GM19468 (cell line): ENCODE results near the gene SLC7A8.

Experiments
- ATAC-seq: cut with Tn5 transposase; IDR thresholded peaks from one replicate; pipeline ENCODE4 v1.9.1; 2021; ENCODE audit warnings: mild to moderate bottlenecking, moderate library complexity, moderate number of reproducible peaks; ENCODE audit not compliant: unreplicated experiment; ENCODE audit errors: extremely low read depth

The SLC7A8 gene

DNA sequence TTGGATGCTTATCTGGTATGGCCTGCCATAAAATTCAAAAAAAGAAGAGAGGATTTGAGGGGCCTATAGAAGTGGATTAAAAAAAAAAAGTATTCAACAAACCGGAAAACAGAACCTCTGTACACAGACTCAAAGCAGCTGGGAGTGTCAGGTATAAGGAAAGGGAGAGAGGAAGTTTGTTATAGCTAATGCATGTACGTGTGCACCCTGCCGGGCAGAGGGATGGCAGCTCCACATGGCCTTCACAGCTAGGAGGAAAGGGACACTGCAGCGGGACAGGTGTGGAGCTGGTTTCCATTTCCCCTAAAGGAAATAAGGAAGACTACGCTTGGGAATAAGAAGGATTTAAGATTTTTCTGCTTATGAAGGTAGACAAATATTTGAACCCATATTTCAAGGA is 21.5 kb downstream of the SLC7A8 start:
- ATAC-seq: no peak

- no peak for ATAC-seq
Measured at GRCh38 chr14:23160924-23161522, 22.4 kb downstream of the SLC7A8 start.

- no peak for ATAC-seq
Measured at GRCh38 chr14:23159532-23159931, 23.9 kb downstream of the SLC7A8 start.

- no peak for ATAC-seq
Measured at GRCh38 chr14:23158779-23159178, 24.7 kb downstream of the SLC7A8 start.

GRCh38 chr14:23154964-23155587 is 28.4 kb downstream of the SLC7A8 start:
- ATAC-seq: no peak

- ATAC-seq: no peak
Measured at GRCh38 chr14:23153851-23154796, 29.3 kb downstream of the SLC7A8 start.

GRCh38 chr14:23151342-23151741 is 32.1 kb downstream of the SLC7A8 start:
- no peak for ATAC-seq

GRCh38 chr14:23149745-23150144 is 33.7 kb downstream of the SLC7A8 start:
- no peak for ATAC-seq

DNA sequence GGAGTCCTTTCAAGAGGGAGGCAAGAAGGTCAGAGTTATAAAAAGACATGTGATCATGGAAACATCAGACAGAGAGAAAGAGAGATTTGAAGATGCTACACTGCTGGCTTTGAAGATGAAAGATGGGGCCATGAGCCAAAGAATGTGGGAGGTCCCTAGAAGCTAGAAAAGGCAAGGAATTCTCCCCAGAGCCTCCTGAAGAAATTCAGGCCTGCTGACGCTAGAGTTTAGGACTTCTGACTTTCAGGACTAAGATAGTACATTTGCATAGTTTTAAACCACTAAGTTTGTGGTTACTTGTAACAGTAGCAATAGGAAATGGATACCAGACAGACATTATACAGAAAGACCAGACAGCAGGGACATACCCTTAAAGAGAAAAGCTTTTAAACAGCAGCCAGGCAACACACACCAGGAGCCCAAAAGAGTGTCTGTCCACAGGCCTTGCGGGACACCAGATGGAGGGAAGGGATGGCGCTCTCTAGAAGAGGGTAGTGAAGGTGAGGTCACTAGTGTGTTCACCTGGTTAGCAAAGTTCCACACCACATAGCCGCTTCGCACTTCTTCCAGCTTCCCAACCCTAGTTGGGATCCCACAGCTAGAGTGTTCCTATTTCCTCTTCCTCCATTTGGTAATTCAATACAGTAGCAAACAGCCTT is 34.7 kb downstream of the SLC7A8 start:
- ATAC-seq: no peak

- no peak for ATAC-seq
Measured at GRCh38 chr14:23147676-23148075, 35.8 kb downstream of the SLC7A8 start.

- ATAC-seq: no peak
Measured at GRCh38 chr14:23146980-23147379, 36.5 kb downstream of the SLC7A8 start.

DNA sequence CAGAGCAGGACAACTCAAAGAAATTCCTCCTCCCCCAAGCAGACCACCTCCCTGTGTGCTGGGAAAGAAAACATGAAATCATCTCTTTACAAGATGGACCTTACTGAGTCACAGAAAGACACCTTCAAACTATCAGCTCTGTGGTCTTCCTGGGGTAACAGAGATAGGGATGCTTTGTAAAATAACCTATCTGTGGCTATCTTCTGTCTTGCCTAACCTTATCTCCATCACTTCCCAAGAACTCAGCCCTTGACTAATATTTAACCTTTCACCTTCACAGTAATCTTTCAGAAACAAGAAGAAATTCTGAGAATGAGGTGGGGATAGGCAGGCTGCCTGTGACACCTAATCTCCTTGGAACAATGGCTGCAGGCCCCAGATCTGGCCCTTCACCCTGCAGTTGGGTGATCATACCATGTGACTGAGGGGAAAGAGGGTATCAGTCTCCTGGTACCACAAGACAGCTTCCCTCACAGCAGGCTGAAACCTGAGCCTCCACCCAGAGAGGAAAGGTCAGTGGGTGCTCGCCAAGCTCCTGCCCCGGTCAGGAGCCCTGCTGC is 37.0 kb downstream of the SLC7A8 start:
- ATAC-seq: no peak

- no peak for ATAC-seq
Measured at GRCh38 chr14:23145794-23146350, 37.6 kb downstream of the SLC7A8 start.

- ATAC-seq: no peak
Measured at GRCh38 chr14:23143911-23144310, 39.5 kb downstream of the SLC7A8 start.

GRCh38 chr14:23142826-23143225 is 40.6 kb downstream of the SLC7A8 start:
- ATAC-seq: no peak

DNA sequence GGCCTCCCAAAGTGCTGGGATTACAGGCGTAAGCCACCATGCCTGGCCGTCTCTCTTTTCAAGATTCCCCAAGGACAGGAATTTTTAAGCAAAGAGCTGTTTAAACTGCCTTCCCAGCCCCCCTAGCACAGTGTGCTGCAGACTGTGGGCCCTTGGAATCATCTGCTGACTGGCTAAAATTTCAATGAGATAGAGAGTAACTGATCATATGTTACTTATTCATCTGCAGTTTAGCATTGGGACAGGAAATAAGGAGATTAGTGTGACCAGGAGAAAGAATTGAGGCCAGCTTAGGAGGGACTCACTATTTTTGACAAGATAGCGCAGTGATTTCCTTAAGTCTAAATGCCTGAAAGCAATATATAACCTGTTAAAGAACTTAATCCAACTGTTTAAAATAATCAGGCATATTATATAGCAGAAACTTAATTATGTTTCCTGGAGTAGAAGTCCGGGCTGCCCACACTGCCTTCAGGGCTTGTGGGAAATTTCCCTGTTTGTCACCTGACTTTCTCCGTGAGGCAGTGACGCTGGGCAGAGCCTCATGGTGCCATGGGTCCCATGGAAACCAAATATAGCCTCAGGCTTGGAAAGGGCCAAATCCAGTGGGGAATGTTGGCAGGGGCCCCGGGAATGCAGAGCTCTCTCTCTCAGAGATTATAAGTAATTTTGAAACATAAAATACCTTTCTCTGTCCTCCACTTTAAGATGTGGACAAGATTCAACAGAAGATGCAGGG is 41.6 kb downstream of the SLC7A8 start:
- no peak for ATAC-seq

DNA sequence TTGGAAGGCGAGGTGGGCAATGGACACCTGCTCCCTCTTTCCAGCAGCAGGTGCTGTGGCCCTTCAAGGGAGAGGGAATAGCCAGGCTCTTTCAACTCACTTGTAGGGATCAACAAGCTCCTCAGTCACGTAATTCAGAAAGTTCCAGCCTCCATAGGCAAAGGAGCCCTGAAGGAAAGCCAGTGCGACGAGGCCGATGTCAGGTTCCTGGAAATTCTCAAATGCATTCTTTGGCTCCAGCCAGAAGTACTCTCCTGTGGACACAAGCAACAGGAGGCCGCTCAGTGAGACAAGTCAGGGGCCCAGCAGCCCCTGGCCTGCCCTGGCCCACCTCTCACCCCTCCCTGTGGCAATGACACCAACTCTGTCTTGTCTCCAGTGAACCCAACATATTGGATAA is 43.1 kb downstream of the SLC7A8 start:
- ATAC-seq: no peak

- no peak for ATAC-seq
Measured at GRCh38 chr14:23139874-23140273, 43.6 kb downstream of the SLC7A8 start.

GRCh38 chr14:23137813-23138535 is 45.5 kb downstream of the SLC7A8 start:
- ATAC-seq: no peak
